GM12878 (cell line): ENCODE results near the gene KIAA1586. TPM values are rescaled to one million over a fixed set of nuclear protein-coding genes. Genes with fewer than 3 reads are reported as not detected.
A peak's percentile ranks its signal among the peaks of the same experiment; 100 is the strongest.

Experiments used
- ATAC-seq: fragments of 200-7000 bp; cut with Tn5 transposase; 3 replicates; pipeline ENCODE4 v1.9.1; 2020; ENCODE audit warnings: mild to moderate bottlenecking, moderate library complexity
- BruUV-seq: library from RNA; stranded (reverse); fragments of 400-500 nt; replicated peaks from 2 replicates; lab custom pipeline; 2021; lab: Mats Ljungman, UMichigan
- CTCF ChIA-PET: fragments of 300-600 bp; sonication (Branson Sonifier 250); formaldehyde crosslinking; extraction: SDS; loops from one replicate; lab custom pipeline; 2021; ENCODE audit warnings: inconsistent platforms; lab: Yijun Ruan, JAX
- POLR2A ChIA-PET: fragments of 350-600 bp; formaldehyde crosslinking; extraction: SDS; loops from one replicate; lab custom pipeline; 2021; ENCODE audit warnings: inconsistent platforms; lab: Charles Lee
- RAD21 ChIA-PET: fragments of 300-600 bp; sonication (Branson Sonifier 250); formaldehyde crosslinking; loops from one replicate; lab custom pipeline; 2023; ENCODE audit warnings: antibody characterized with exemption; ENCODE audit not compliant: unreplicated experiment; lab: Charles Lee
- SMC1A ChIA-PET: fragments of 300-600 bp; sonication (Branson Sonifier 250); formaldehyde crosslinking; loops from one replicate; lab custom pipeline; 2023; ENCODE audit not compliant: unreplicated experiment, uncharacterized antibody; lab: Charles Lee
- DNase-seq: peaks from one replicate; pipeline ENCODE4 v3.0.0-alpha.2; 2011; ENCODE audit warnings: low read depth, low spot score
- FAIRE-seq: peaks from 3 replicates; lab custom pipeline; 2011; peaks lifted over from hg19 to GRCh38; lab: Jason Lieb, UNC
- H2AFZ ChIP-seq: 2 replicates; pipeline ENCODE4 v1.6.0; 2011; ENCODE audit warnings: low read depth, low read length, control low read depth; ENCODE audit not compliant: control insufficient read depth
- H3K27ac ChIP-seq: 2 replicates; pipeline ENCODE4 v1.5.1; 2011; ENCODE audit warnings: control low read depth; ENCODE audit not compliant: control insufficient read depth, insufficient read depth
- H3K27me3 ChIP-seq, 2 experiments: replicated peaks in 1 of 2; 2 replicates each; pipeline versions ENCODE4 v1.6.0 to v1.6.1; 2011; ENCODE audit warnings: low read length in 1 of 2; ENCODE audit not compliant: control insufficient read depth in 2 of 2, insufficient read depth in 2 of 2
- H3K36me3 ChIP-seq, 2 experiments: 2 replicates each; pipeline ENCODE4 v1.5.1; 2011; ENCODE audit warnings: low read length in 1 of 2; ENCODE audit not compliant: control insufficient read depth in 2 of 2, insufficient read depth in 2 of 2
- H3K4me1 ChIP-seq: 2 replicates; pipeline ENCODE4 v1.6.1; 2011; ENCODE audit warnings: mild to moderate bottlenecking, low read length, moderate library complexity, mixed read lengths; ENCODE audit not compliant: control insufficient read depth, insufficient read depth
- H3K4me2 ChIP-seq: 2 replicates; pipeline ENCODE4 v1.6.0; 2011; ENCODE audit warnings: control low read depth; ENCODE audit not compliant: control insufficient read depth, insufficient read depth
- H3K4me3 ChIP-seq: fragments of 200-600 bp; sonication (generic); 2 replicates; pipeline ENCODE4 v1.5.1; 2016
- H3K79me2 ChIP-seq: 2 replicates; pipeline ENCODE4 v1.6.0; 2011; ENCODE audit warnings: low read length; ENCODE audit not compliant: control insufficient read depth, insufficient read depth
- H3K9ac ChIP-seq: 2 replicates; pipeline ENCODE4 v1.8.0; 2011; ENCODE audit warnings: low read length, control low read depth, mixed read lengths; ENCODE audit not compliant: control insufficient read depth, insufficient read depth
- H3K9me3 ChIP-seq: replicated peaks from 3 replicates; pipeline ENCODE4 v1.5.1; 2011; ENCODE audit warnings: mild to moderate bottlenecking, low read length; ENCODE audit not compliant: control insufficient read depth, insufficient read depth
- H4K20me1 ChIP-seq: 2 replicates; pipeline ENCODE4 v1.6.0; 2011; ENCODE audit not compliant: control insufficient read depth, insufficient read depth
- NKRF ChIP-seq: fragments of 450-650 bp; conservative IDR thresholded peaks from 2 replicates; pipeline ENCODE4 v1.6.1; 2017; ENCODE audit warnings: mild to moderate bottlenecking, moderate library complexity
- PBX3 ChIP-seq: IDR thresholded peaks from 2 replicates; pipeline ENCODE4 v1.6.1; 2011; ENCODE audit warnings: mild to moderate bottlenecking, low read depth, low read length, moderate library complexity; ENCODE audit not compliant: insufficient replicate concordance
- WGBS: methylation state at CpG from one replicate; pipeline ENCODE4 v1.1.6; 2016; ENCODE audit warnings: low lambda C conversion rate; ENCODE audit not compliant: insufficient replicate concordance, insufficient coverage; ENCODE audit errors: missing lambda C conversion rate; 5-methylcytosine and 5-hydroxymethylcytosine counted together
- in situ Hi-C: fragments of 300-500 bp; cut with MboI; formaldehyde crosslinking; loops from 9 replicates; pipeline ENCODE4 v1.14.3; 2018; ENCODE audit warnings: mixed read lengths
- intact Hi-C: fragments of 100-400 bp; cut with micrococcal nuclease; formaldehyde crosslinking; loops from one replicate; pipeline ENCODE4 v1.14.2; 2022; ENCODE audit not compliant: unreplicated experiment
- polyA plus RNA-seq, 11 experiments: library from polyadenylated mRNA; depleted of rRNA in 4 of 11; unstranded in 6 of 11; stranded (reverse) in 5 of 11; fragments of >200 nt; fragmentation: Nextera tagmentation in 4 of 11; fragmentation: Illumina TruSeq in 1 of 11; extraction: Ambion mirVana in 4 of 11; extraction: Trizol in 1 of 11; gene quantifications; 1 replicate in 1 of 11; 2 replicates in 10 of 11; pipeline versions ENCODE4 v1.2.1 to v1.2.3, GENCODE V29; 2011 to 2016; ENCODE audit warnings: inconsistent platforms in 2 of 11, missing spikeins in 2 of 11, low read depth in 1 of 11
- total RNA-seq, 4 experiments: library from RNA; depleted of rRNA in 3 of 4; stranded (reverse); fragments of >200 nt in 3 of 4; fragmentation: Illumina TruSeq in 1 of 4; extraction: Trizol in 1 of 4; gene quantifications; 2 replicates each; pipeline versions ENCODE4 v1.2.1 to v1.2.3, GENCODE V29; 2013 to 2021
- TF ChIP-seq, protein P1 (sequence below): fragments of 450-650 bp; IDR thresholded peaks from 2 replicates; pipeline ENCODE4 v1.6.1; 2017; ENCODE audit warnings: mild to moderate bottlenecking, moderate library complexity
- TF ChIP-seq, protein P2 (sequence below): fragments of 150-350 bp; IDR thresholded peaks from 2 replicates; pipeline ENCODE4 v1.6.1; 2014; ENCODE audit warnings: mild to moderate bottlenecking, low read depth, low read length

Gene KIAA1586
- total and polyA plus RNA-seq, 10 of the 15 experiments (the other 5 are each of a cell fraction or from before 2014, with no cell fraction given), result 13.1 to 33.1 (median 21.2) TPM

DNA sequence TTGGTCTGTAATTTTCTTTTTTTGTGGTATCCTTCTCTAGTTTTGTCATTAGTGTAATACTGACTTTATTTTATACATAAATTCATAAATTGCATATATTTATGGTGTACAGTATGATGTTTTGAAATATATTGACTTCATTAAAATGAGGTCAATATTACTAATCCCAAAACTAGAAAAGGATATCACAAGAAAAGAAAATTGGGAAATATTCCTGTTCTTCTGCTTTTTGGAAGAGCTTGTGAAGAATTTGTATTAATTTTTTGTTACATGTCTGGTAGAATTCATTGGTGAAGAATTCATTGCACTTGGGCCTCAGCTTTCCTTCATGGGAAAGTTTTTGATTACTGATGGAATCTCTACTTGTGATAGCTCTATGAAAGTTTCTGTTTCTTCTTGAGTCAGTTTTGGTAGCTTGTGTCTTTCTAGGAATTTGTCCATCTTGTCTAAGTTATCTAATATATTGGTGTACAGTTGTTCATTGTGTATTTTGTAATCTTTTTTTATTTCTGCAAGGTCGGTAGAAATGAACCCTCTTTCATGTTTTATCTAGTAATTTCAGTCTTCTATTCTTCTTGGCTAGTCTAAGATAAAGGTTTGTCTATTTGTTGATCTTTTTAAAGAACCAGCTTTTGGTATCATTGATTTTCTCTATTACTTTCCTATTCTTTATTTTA, 32.2 kb downstream of the KIAA1586 start (continued):
- TF ChIP-seq NKRF, result no peak

- WGBS, result 27% methylated on average over 2 of the region's 2 CpGs
- H3K79me2 ChIP-seq, result peaks cover 3% of the 10 kb centered on the region
- H3K9me3 ChIP-seq, result no peaks in the 10 kb centered on the region
- no peak overlapping the region for H3K4me3 ChIP-seq
- H3K4me1 ChIP-seq, result peaks cover 5% of the 10 kb centered on the region
- RAD21 ChIA-PET, result no interaction called here
- no peaks in the 10 kb centered on the region for H4K20me1 ChIP-seq
- in situ Hi-C loops (no loop called here), intact Hi-C loops (no loop called here)
- ATAC-seq (no peak), DNase-seq (no peak), FAIRE-seq (peak; percentile 35)
- H3K27ac ChIP-seq, result no peak overlapping the region
- SMC1A ChIA-PET, result no interaction called here
- POLR2A ChIA-PET, result no interaction called here
- CTCF ChIA-PET, result no interaction called here
- H3K27me3 ChIP-seq, result no peaks in the 10 kb centered on the region
- H2AFZ ChIP-seq, result no peak overlapping the region
- no peak overlapping the region for H3K4me2 ChIP-seq
- no TSS peak for BruUV-seq
- TF ChIP-seq, protein P1, sequence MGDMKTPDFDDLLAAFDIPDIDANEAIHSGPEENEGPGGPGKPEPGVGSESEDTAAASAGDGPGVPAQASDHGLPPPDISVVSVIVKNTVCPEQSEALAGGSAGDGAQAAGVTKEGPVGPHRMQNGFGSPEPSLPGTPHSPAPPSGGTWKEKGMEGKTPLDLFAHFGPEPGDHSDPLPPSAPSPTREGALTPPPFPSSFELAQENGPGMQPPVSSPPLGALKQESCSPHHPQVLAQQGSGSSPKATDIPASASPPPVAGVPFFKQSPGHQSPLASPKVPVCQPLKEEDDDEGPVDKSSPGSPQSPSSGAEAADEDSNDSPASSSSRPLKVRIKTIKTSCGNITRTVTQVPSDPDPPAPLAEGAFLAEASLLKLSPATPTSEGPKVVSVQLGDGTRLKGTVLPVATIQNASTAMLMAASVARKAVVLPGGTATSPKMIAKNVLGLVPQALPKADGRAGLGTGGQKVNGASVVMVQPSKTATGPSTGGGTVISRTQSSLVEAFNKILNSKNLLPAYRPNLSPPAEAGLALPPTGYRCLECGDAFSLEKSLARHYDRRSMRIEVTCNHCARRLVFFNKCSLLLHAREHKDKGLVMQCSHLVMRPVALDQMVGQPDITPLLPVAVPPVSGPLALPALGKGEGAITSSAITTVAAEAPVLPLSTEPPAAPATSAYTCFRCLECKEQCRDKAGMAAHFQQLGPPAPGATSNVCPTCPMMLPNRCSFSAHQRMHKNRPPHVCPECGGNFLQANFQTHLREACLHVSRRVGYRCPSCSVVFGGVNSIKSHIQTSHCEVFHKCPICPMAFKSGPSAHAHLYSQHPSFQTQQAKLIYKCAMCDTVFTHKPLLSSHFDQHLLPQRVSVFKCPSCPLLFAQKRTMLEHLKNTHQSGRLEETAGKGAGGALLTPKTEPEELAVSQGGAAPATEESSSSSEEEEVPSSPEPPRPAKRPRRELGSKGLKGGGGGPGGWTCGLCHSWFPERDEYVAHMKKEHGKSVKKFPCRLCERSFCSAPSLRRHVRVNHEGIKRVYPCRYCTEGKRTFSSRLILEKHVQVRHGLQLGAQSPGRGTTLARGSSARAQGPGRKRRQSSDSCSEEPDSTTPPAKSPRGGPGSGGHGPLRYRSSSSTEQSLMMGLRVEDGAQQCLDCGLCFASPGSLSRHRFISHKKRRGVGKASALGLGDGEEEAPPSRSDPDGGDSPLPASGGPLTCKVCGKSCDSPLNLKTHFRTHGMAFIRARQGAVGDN, result no peak
- TF ChIP-seq PBX3, result no peak
- TF ChIP-seq, protein P2, sequence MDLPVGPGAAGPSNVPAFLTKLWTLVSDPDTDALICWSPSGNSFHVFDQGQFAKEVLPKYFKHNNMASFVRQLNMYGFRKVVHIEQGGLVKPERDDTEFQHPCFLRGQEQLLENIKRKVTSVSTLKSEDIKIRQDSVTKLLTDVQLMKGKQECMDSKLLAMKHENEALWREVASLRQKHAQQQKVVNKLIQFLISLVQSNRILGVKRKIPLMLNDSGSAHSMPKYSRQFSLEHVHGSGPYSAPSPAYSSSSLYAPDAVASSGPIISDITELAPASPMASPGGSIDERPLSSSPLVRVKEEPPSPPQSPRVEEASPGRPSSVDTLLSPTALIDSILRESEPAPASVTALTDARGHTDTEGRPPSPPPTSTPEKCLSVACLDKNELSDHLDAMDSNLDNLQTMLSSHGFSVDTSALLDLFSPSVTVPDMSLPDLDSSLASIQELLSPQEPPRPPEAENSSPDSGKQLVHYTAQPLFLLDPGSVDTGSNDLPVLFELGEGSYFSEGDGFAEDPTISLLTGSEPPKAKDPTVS, result no peak
- no peaks in the 10 kb centered on the region for H3K36me3 ChIP-seq
- H3K9ac ChIP-seq, result no peak overlapping the region
Observed at GRCh38 chr6:57085471-57085870, 39.0 kb downstream of the KIAA1586 start.
